NCI-H1105 treated with DMSO at 0.1 percent for 48 hours (cell line): Measurements from ENCODE around the gene ZSWIM2.
"Not testable (repeated sequence)": the region's sequence is repeated elsewhere in the genome, so short reads cannot be mapped to it uniquely, and the experiment has no call there.

Source experiments
- DNase-seq: peaks from one replicate; lab custom pipeline; 2025; lab: John Stamatoyannopoulos, UW

The ZSWIM2 gene

DNA sequence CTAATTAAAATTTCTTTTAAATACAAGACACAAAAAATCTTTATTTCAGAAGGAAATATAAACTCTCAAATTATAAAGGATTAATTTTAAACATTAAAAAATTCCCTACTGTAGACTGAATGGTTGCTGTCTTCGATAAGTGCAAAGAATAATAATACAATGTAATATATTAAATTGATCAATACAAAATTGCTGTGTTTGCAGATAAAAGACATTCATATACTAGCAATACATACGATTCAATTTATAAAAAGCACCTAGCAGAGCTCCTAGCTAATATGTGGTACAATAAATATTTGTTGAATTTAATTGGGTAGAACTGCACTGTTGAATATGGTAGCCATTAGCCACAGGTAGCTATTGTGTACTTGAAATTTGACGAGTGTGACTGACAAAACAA is 6.6 kb downstream of the ZSWIM2 start:
- no peak for DNase-seq

DNA sequence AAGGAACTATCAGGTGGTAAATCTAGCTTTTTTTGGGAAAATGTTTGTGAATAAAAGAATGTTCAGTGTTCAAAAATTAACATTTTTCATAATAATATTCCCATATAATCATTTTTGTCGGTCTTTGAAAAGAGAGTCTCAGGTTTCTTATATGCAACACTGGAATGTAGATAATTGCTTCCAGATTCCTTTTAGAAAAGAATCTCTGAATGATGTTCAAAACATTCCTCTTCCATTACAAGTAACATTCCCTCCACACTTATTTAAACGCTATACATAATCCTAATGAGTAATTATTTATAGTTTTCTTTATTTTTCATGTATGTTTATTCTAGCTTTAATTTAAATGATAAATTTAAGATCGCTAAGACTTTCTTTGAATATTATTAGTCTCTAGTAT is 7.0 kb downstream of the ZSWIM2 start:
- no peak for DNase-seq

DNA sequence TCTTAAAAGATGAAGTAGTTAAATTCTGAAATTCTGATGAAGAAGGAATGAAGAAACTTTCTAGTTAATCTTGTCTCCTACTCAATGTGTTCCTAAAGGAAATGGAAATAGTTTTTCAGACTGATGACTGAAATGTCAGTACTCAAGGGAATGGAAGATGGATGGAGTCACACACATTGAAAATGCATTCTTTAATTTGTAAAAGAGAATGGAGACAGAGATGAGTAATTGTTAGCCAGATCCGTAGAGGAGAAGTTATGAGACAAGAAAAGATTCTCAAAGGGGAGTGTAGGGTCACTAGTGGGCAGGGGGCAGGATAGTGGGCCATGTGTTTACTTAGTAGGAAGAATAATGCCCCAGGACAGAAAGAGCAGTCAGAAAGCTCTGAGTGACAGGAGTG is 13.3 kb downstream of the ZSWIM2 start:
- DNase-seq = no peak

DNA sequence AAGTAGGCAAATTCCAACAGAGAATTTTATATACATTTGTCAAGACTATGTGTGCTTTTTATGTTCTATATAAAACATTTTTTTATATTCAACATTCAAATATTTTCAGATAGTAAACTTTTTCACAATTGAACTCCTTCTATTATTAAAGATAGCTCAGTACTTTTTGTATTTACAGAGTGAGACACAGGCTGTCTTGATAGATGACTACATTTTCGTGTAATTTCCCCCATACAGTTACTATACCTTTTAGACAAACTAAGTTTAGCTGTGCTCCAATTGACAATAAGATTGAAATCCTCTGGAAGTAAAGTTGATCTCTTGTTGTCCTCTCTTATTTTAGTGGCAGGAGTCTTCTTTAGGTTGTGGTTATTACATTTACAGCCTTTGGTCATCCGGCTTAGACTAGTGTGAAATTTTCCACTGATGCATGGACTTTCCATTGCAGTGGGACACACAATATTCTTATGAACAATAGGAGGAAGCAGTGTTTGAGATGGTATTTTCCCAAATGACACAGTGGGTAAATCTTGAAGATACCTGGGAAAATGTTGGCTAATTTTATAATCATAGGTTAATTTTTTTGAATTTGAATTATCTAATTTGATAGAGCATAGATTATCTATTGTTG is 21.0 kb downstream of the ZSWIM2 start:
- no peak for DNase-seq

DNA sequence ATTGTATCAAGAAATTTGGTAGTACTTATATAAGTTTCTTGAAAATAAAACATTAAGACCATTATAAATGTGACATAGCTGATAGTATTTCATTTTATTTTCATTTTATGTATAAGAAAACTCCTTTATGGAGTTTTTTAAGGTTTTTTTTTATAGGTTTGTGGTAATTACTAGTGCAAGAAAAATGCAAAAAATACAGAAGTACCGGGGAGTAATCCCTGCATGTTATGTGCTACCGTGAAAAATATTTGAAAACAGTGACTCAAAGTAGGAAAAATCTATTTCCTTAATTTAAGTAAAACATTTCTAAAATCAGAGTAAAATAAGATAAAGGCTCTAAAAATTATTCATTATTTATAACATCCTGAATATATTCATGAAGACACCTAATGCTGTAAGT is 21.6 kb downstream of the ZSWIM2 start:
- no peak for DNase-seq

DNA sequence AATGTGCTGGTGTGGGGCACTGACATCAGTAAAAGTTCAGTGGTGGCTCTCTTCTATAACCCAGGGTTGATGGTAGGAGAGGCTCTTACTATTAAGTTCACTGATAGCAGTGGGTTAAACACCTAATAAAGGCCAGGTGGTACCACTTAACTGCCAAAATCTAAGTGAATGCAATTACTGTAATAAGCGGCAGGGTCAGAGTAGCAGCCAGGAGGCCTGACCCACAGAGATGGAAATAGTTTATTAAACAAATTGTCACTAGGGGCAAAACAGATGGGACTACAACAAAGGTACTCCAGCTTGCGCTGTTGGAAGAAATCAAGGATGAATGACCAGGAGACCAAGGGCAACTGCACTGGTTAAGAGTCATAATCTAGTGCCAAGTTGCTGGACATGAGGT is 26.6 kb downstream of the ZSWIM2 start:
- peak; percentile 46 for DNase-seq

DNA sequence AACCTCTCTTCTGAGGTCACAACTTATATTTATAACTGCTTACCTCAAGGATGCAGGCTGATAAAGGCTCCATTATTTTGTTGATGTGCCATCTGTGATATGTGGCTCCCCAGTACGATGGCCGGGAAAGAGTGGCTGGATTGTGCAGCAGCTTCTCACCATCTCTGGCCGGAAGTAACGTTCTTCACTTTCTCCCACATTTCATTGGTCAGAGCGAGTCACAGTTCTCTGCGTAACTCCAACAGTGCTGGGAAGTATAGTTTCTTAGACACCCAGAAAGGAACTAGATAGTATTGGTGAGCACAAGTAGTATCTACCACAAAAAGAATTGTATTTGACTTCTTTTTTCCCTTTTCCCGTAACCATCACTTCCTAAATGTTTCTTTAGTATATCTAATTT is 28.7 kb downstream of the ZSWIM2 start:
- DNase-seq = no peak

DNA sequence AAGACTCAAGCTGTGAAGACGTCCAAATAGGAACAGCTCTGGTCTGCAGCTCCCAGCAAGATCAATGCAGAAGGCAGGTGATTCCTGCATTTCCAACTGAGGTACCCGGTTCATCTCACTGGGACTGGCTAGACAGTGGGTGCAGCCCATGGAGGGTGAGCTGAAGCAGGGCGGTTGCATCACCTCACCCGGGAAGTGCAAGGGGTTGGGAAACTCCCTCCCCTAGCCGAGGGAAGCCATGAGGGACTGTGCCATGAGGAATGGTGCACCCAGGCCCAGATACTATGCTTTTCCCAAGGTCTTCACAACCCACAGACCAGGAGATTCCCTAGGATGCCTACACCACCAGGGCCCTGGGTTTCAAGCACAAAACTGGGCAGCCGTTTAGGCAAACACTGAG is 37.2 kb downstream of the ZSWIM2 start:
- not testable (repeated sequence) for DNase-seq

DNA sequence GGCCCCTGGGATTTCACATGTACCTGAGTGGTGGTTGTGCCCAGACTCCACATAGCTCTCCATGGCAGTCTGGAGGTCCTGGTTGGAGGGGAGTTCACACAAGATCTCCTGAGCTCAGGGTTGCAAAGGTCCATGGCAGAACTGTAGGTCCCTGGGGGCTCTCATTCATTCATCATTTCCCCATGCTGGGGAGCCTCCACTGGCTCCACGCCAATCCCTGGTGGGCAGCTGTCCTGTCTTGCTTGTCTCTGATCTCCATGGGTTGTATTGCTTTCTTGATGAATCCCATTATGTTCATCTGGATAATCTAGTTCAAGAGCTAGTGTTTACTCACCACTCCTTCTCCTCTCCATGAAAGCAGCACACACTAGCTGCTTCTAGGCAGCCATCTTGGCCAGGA is 42.4 kb downstream of the ZSWIM2 start:
- DNase-seq = no peak

DNA sequence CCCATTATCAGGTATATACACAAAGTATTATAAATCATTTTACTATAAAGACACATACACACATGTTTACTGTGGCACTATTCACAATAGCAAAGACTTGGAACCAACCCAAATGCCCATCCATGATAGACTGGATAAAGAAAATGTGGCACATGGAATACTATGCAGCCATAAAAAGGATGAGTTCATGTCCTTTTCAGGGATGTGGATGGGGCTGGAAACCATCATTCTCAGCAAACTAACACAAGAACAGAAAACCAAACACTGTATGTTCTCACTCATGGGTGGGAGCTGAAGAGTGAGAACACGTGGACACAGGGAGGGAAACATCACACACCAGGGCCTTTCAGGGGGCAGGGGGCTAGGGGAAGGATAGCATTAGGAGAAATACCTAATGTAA is 50.4 kb downstream of the ZSWIM2 start:
- not testable (repeated sequence) for DNase-seq

DNA sequence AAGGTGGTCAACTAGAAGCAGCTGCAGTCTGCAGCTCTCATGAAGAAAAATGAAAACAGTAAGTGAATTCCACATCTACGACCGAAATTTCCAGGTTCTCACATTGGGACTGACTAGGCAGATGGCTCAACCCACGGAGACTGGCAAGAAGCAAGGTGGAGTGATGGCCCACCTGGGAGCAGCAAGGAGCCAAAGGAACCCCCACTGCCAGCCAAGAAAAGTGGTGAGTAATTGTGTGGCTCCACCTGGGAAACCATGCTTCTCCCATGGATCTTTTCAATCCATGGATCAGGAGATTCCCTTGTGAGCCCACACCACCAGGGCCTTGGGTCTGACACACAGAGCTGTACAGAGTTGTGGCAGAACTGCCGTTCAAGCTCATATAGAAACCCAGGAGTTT is 64.0 kb downstream of the ZSWIM2 start:
- no peak for DNase-seq

DNA sequence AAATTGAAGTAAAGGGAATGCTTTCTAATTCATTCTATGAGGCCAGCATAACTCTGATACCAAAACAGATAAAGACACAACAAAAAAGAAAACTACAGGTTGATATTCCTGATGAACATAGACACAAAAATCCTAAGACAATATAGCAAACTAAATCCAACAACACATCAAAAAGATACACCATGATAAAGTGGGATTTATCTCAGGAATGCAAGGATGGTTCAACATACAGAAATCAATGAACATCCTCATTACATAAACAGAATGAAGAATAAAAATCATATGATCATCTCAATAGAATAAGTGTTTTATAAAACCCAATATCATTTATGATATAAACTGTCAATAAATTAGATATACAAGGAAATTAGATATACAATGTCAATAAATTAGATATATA is 65.7 kb downstream of the ZSWIM2 start:
- DNase-seq = no peak

DNA sequence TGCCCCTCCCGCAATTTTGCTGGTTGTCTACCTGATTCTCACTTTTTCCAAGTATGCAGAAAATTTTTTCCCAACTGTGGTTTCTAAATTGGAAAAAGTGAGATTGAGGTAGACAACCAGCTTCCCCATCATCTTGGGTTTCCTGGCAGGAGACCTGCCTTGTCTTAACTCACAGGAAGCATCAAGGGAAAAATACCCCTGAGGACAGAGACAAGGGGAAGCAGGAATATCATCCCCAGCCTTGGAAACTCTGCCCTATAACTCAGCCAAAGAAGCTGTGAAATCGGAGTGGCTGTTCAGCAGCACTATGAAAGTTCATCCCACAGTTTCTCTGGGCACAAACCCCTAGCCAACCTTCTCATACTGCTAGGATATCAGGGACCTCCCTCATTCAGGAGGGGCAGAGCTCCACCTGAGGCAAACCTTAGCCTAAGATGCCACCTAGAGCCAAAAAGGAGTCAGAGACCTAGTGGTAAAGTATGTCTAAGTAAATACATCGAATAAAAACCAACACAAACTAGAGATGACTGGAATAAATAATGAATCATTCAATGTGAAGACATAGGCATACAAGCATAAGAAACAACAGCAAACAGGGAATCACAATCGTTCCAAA is 68.2 kb downstream of the ZSWIM2 start:
- no peak for DNase-seq
